Urinary bladder (tissue), 4 donors: Measurements from ENCODE around the gene SMYD3. TPM values are rescaled to one million over a fixed set of nuclear protein-coding genes. Genes with fewer than 3 reads are reported as not detected.
"Not testable (repeated sequence)": the region's sequence is repeated elsewhere in the genome, so short reads cannot be mapped to it uniquely, and the experiment has no call there.

ENCODE experiments used
- DNase-seq: peaks from one replicate; pipeline ENCODE4 v3.0.0-alpha.2; 2015; ENCODE audit errors: extremely low spot score
- H3K27ac ChIP-seq: one replicate; pipeline ENCODE4 v1.5.1; 2013; ENCODE audit warnings: low read depth, mild to moderate bottlenecking, moderate library complexity
- H3K36me3 ChIP-seq: one replicate; pipeline ENCODE4 v1.6.1; 2013; ENCODE audit warnings: mild to moderate bottlenecking, moderate library complexity; ENCODE audit not compliant: insufficient read depth
- H3K4me1 ChIP-seq: one replicate; pipeline ENCODE4 v1.6.1; 2013; ENCODE audit warnings: mild to moderate bottlenecking, moderate library complexity; ENCODE audit not compliant: insufficient read depth
- H3K4me3 ChIP-seq: one replicate; pipeline ENCODE4 v1.5.1; 2013; ENCODE audit warnings: low read depth, low read length
- WGBS: extraction: QIAGEN DNeasy Blood & Tissue Kit; methylation state at CpG from one replicate; pipeline ENCODE4 v1.1.7; 2013; 5-methylcytosine and 5-hydroxymethylcytosine counted together
- polyA plus RNA-seq: library from polyadenylated mRNA; stranded (reverse); fragments of 200-250 nt; gene quantifications from one replicate; pipeline ENCODE4 v1.2.3, GENCODE V29; 2013
- total RNA-seq: library from RNA; depleted of rRNA; stranded (reverse); fragments of >200 nt; gene quantifications from one replicate; pipeline ENCODE4 v1.2.3, GENCODE V29; 2014
- donor health status: healthy with polysubstance abuse.
- donor health status: healthy.

SMYD3 gene
- total and polyA plus RNA-seq, 2 donors: 18.2 to 44.6 TPM

DNA sequence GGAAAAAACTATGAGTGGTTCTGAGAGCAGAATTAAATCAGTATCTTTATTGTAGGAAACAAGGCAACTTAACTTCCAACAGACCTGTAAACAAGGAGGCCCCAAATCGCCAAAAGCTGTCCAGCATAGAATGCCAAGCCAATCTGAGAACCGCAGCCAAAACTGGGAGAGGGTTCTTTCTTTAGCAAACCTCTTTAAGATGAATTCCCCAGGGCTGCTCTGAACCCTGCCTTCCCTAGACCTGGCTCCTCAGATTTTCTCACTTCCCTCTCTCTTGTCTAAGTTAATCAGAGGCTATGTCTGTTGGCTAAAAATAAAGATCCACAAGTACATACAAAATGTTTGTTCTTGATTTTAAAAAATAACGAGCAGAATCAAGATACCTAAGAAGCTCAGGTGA, 141.4 kb downstream of the SMYD3 start:
- no peaks in the 10 kb centered on the region for H3K36me3 ChIP-seq
- no peaks in the 10 kb centered on the region for H3K4me1 ChIP-seq
- DNase-seq: no peak
- no peak overlapping the region for H3K4me3 ChIP-seq
- WGBS: 58% methylated on average over 3 of the region's 3 CpGs
- H3K27ac ChIP-seq: no peak overlapping the region

DNA sequence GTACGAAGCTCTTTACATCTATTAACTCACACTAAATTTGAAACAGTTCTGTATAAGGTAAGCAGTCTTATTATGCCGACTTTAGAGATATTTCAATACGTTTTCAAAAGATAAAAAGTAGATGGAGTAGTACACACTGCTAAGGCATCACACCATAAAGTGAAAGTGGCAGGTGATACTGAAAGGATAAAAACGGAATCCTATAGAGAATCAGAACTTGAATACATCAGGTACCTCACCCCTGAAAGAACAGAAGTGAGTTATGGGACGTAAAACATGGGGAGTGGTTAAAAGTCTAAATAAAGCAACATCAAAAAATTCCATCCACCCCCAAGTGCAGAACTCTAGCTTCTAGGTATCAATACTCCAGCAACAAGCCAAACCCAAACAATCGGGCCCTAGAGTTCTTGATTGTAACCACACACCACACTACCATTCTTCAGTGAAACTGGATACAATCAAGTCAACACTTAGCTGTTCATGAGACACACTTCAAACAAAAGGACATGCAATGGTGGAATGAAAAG, 142.6 kb downstream of the SMYD3 start:
- 89% methylated on average over 6 of the region's 6 CpGs for WGBS
- Histone ChIP-seq H3K36me3 (no peaks in the 10 kb centered on the region), H3K4me1 (no peaks in the 10 kb centered on the region), H3K27ac (no peak overlapping the region), H3K4me3 (no peak overlapping the region)
- DNase-seq: no peak

DNA sequence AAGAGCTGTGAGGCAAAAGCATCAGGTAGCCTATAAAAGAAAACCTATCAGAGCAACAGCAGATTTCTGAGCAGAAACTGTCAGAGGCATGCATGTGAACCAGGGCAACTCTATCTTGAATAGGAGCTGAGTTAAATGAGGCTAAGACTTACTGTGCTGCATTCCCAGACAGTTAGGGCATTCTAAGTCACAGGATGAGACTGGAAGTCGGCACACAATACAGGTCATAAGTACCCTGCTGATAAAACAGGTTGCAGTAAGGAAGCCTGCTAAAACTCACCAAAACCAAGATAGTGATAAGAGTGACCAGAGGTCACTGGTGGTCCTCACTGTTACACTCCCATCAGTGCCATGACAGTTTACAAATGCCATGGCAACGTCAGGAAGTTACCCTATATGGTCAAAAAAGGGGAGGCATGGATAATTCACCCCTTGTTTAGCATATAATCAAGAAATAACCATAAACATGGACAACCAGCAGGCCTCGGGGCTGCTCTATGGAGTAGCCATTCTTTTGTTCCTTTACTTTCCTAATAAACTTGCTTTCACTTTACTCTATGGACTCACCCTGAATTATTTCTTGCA, 150.0 kb downstream of the SMYD3 start:
- H3K4me1 ChIP-seq, DNase-seq, H3K4me3 ChIP-seq, H3K27ac ChIP-seq, H3K36me3 ChIP-seq: not testable (repeated sequence)
- 75% methylated on average over 3 of the region's 3 CpGs for WGBS

DNA sequence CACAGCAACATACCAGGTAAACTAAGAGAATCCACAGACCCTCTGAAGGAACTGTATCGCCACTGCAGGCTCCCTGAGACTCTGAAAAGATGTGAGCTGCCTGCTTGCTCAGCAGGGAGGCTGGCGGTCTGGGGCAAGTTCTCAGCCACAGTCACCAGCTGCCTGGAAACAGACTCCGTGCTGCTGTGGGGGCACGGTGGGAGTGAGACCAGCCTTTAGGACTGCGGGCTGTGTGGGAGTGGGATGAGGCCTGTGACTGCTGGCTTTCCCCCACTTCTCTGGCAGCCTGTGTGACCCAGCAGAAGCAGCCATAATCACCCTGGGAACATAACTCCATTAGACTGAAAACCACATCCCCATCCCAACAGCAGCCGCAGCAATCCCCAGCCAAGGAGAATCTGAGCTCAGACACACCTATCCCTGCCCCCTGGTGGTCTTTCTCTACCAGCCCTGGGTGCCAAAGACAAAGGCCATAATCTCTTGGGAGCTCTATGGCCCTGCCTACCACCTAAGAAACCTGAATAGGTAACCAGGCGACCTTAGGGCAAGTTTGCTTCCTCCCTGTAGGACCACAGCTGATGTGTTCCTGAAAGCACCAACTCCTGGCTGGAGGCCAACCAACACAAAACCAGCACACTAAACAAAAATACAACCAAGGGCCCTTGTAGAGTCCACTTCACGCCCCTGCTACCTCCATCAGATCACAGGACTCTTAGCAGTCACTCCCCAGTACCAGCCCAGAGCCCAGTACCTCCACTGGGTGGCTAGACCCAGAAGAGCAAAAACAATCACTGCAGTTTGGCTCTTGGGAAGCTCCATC, 151.5 kb downstream of the SMYD3 start:
- 97% methylated on average over 8 of the region's 8 CpGs for WGBS

GRCh38 chr1:246351721-246352120, 155.4 kb downstream of the SMYD3 start:
- Histone ChIP-seq H3K36me3 (no peaks in the 10 kb centered on the region), H3K4me3 (no peak overlapping the region), H3K4me1 (no peaks in the 10 kb centered on the region), H3K27ac (no peak overlapping the region)
- no peak for DNase-seq
- WGBS: 78% methylated on average over 5 of the region's 5 CpGs

More for the DNA sequence above, 151.5 kb downstream of the SMYD3 start:
- DNase-seq: no peak
- no peak overlapping the region for H3K4me3 ChIP-seq
- H3K4me1 ChIP-seq: no peaks in the 10 kb centered on the region
- no peak overlapping the region for H3K27ac ChIP-seq
- H3K36me3 ChIP-seq: no peaks in the 10 kb centered on the region

- no peak for DNase-seq
- Histone ChIP-seq H3K4me1 (no peaks in the 10 kb centered on the region), H3K36me3 (no peaks in the 10 kb centered on the region), H3K4me3 (no peak overlapping the region), H3K27ac (no peak overlapping the region)
- 44% methylated on average over 6 of the region's 6 CpGs for WGBS
Measured at GRCh38 chr1:246350745-246351144, 156.3 kb downstream of the SMYD3 start.

GRCh38 chr1:246343937-246344336, 163.1 kb downstream of the SMYD3 start:
- 96% methylated on average over 2 of the region's 2 CpGs for WGBS

DNA sequence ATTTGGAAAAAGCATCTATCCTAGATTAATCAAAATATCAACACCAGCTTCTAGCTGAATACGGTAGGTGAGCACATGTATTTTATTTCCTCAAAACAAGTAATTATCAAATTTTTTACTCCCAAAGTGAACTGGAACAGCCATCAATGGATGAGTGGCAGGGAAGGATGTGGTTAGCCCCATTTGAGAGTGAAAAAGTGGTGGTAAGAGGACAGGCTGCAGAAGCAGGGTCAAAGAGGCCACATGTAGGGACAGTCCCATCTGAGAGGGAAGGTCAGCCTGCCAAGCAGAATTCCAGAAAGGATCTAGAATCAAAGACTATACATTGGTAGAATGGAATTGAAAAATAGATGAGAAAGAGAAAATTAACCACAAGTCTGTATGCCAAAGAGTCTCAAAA, 163.8 kb downstream of the SMYD3 start:
- 89% methylated on average over 1 of the region's 1 CpG for WGBS
- no peak for DNase-seq
- Histone ChIP-seq H3K27ac (no peak overlapping the region), H3K36me3 (no peaks in the 10 kb centered on the region), H3K4me1 (no peaks in the 10 kb centered on the region), H3K4me3 (no peak overlapping the region)

More at GRCh38 chr1:246343937-246344336, 163.1 kb downstream of the SMYD3 start:
- H3K4me3 ChIP-seq: no peak overlapping the region
- H3K4me1 ChIP-seq: no peaks in the 10 kb centered on the region
- H3K27ac ChIP-seq: no peak overlapping the region
- no peak for DNase-seq
- H3K36me3 ChIP-seq: no peaks in the 10 kb centered on the region

DNA sequence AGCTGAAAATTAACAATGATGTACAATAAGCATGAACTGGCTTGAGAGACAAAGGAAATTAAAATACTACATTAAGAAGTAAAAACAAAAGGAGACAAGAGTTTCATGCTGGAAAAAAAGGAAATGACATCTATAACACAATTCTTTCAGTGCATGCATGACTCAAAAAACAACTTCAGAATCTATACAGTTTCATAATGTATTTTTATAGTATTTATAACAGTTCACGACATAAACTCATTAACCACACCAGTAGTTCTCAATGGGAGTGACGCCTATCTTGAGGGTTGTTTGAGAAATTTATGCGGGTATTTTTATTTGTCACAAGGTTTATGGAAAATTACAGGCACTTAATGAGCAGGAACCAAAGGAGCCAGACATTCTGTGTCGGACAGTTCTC, 168.5 kb downstream of the SMYD3 start:
- DNase-seq: no peak
- WGBS: 94% methylated on average over 4 of the region's 4 CpGs
- no peak overlapping the region for H3K27ac ChIP-seq
- H3K36me3 ChIP-seq: no peaks in the 10 kb centered on the region
- H3K4me1 ChIP-seq: no peaks in the 10 kb centered on the region
- no peak overlapping the region for H3K4me3 ChIP-seq

DNA sequence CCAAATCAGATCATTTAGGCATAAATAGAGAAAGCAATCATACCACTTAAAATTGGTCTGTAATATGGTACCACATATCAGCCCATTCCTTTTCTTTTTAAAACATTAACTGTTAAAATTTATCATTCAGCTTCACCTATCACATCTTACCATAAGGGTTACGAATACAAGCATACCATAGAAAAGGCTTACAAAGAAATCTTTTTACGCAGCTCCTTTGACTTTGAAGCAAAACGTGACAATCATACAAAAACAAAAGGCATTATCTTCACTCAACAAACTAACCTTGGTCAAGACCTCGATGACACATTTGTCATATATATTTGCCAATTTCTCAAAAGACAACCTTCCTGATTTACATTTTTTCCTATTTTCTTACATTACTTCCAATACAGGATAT, 169.0 kb downstream of the SMYD3 start:
- no peak overlapping the region for H3K27ac ChIP-seq
- no peaks in the 10 kb centered on the region for H3K4me1 ChIP-seq
- WGBS: 93% methylated on average over 4 of the region's 4 CpGs
- no peak for DNase-seq
- H3K36me3 ChIP-seq: no peaks in the 10 kb centered on the region
- no peak overlapping the region for H3K4me3 ChIP-seq

DNA sequence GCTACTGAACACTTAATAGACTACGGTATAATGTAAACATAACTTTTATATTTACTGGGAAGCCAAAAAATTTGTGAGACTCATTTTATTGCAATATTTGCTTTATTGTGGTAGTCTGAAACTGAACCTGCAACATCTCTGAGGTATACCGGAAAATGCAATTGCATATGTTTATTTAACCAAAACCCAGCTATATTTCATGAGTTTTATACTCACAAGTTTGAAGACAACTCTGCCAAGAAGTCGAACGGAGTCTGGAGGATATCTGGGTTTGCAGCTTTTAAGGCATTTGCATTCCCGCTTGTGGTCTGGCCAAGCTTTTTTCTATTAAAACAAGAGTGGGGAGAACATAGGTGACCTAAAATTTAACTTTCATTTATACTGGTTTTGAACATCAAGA, 171.9 kb downstream of the SMYD3 start:
- Histone ChIP-seq H3K4me3 (no peak overlapping the region), H3K36me3 (no peaks in the 10 kb centered on the region), H3K27ac (no peak overlapping the region), H3K4me1 (no peaks in the 10 kb centered on the region)
- no peak for DNase-seq
- WGBS: 52% methylated on average over 5 of the region's 5 CpGs

GRCh38 chr1:246333855-246334254, 173.2 kb downstream of the SMYD3 start:
- WGBS: 90% methylated on average over 1 of the region's 1 CpG
- H3K36me3 ChIP-seq: no peaks in the 10 kb centered on the region
- H3K4me1 ChIP-seq: no peaks in the 10 kb centered on the region
- H3K27ac ChIP-seq: no peak overlapping the region
- no peak overlapping the region for H3K4me3 ChIP-seq
- no peak for DNase-seq

DNA sequence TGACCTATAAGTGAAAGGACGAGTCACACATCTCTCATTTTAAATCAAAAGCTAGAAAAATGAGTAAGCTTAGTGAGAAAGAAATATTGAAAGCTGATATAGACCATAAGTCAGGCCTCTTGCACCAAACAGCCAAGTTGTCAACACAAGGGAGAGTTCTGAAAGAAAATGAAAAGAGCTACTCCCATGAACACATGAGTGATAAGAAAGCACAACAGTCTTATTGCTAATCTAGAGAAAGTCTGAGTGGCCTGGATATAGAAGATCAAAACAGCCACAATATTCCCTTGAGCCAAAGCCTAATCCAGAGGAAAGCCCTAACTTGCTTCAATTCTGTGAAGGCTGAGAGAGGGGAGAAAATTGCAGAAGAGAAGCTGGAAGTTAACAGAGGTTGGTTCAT, 175.0 kb downstream of the SMYD3 start:
- no peak for DNase-seq
- no peaks in the 10 kb centered on the region for H3K36me3 ChIP-seq
- no peak overlapping the region for H3K27ac ChIP-seq
- no peak overlapping the region for H3K4me3 ChIP-seq
- 79% methylated on average over 1 of the region's 1 CpG for WGBS
- no peaks in the 10 kb centered on the region for H3K4me1 ChIP-seq

DNA sequence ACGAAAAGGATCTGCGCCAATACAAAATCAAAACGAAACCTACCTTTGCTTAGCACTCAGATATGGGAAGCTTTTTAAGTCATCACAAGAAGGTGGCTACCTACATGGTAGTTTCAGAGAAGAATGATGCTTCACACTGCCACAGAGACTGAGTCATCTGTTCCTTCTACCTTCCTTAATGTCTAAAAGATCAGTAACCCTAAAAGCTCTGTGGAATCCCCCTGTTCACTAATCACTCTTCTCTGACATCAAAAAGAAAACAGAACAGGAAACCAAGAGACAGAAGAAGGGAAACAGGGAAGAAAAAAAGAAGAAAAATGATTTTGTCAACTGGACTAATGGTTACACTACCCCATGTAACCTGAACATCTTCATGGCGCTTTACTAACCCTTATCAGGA, 177.2 kb downstream of the SMYD3 start:
- Histone ChIP-seq H3K36me3 (no peaks in the 10 kb centered on the region), H3K4me3 (no peak overlapping the region), H3K4me1 (no peaks in the 10 kb centered on the region), H3K27ac (no peak overlapping the region)
- 92% methylated on average over 4 of the region's 4 CpGs for WGBS
- no peak for DNase-seq
